ENCODE measurements around the gene TBX19. TPM values are rescaled to one million over a fixed set of nuclear protein-coding genes. Genes with fewer than 3 reads are reported as not detected.

TBX19 gene
- total and polyA plus RNA-seq, 10 of the 15 experiments (the other 5 are each of a cell fraction or from before 2014, with no cell fraction given), result 0.13 to 6.9 (median 1.2) TPM

DNA sequence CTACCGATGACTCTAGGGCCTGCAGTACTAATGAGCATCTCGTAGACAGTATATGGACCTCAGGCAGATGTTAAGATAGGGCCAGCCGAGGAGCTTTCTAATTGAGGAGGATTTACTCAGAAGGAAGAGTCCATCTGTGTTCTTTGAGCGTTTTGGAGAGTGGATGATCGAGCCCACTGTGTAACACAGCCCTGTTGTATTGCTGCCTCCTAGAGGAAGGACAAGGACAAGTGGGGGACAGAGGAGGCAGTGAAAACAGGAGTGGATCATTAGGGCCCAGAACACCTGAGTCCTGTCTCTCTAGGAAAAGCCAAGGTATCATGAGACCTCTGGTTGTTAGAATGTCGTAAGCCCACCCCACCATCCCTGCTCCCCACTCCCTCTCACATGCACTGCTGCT, 62.9 kb downstream of the TBX19 start:
- Histone ChIP-seq H3K4me1 (ENCODE audit: control insufficient read depth, insufficient read depth, low read length) (peaks cover 10% of the 10 kb centered on the region), H3K27me3 (replicated peaks in 1 of 2; ENCODE audit: control insufficient read depth in 2 of 2, insufficient read depth in 2 of 2, low read length in 1 of 2) (no peaks in the 10 kb centered on the region), H3K79me2 (ENCODE audit: control insufficient read depth, insufficient read depth, low read length) (no peaks in the 10 kb centered on the region), H3K4me3 (no peak overlapping the region), H3K9ac (ENCODE audit: control insufficient read depth, insufficient read depth, low read length) (no peak overlapping the region), H4K20me1 (ENCODE audit: control insufficient read depth, insufficient read depth) (no peaks in the 10 kb centered on the region), H3K36me3 (ENCODE audit: control insufficient read depth in 2 of 2, insufficient read depth in 2 of 2, low read length in 1 of 2) (no peaks in the 10 kb centered on the region), H3K4me2 (ENCODE audit: control insufficient read depth, insufficient read depth) (no peak overlapping the region), H3K9me3 (replicated peaks; ENCODE audit: control insufficient read depth, insufficient read depth, low read length) (no peaks in the 10 kb centered on the region; the same call in 2 of the 3 replicates), H2AFZ (ENCODE audit: control insufficient read depth, low read depth, low read length) (no peak overlapping the region), H3K27ac (ENCODE audit: control insufficient read depth, insufficient read depth) (no peak overlapping the region)
- ChIA-PET CTCF (interaction anchor here (0.7 to 7.7 kb wide), 68 partner anchors 10 to 1205 kb away, joined by 3 to 283 read pairs (median 5); partner anchors contain the start of gene SFT2D2), RAD21 (ENCODE audit: unreplicated experiment) (interaction anchor here (0.6 to 5.8 kb wide), 45 partner anchors 9 to 1202 kb away, joined by 3 to 193 read pairs (median 8); partner anchors contain the start of gene RCSD1), POLR2A (interaction anchor here (0.7 to 1.6 kb wide), 2 partner anchors 96 to 163 kb away, joined by 4 to 7 read pairs; no protein-coding TSS in a partner anchor), SMC1A (ENCODE audit: uncharacterized antibody, unreplicated experiment) (interaction anchor here (0.7 to 7.8 kb wide), 52 partner anchors 9 to 1203 kb away, joined by 3 to 239 read pairs (median 7); partner anchors contain the start of gene BLZF1)
- WGBS (ENCODE audit: insufficient coverage, insufficient replicate concordance, low lambda C conversion rate, missing lambda C conversion rate), result 40% methylated on average over 6 of the region's 6 CpGs
- DNase-seq (ENCODE audit: low read depth, low spot score), result no peak
- in situ Hi-C loops (cut with MboI), result no loop called here
- TF ChIP-seq, protein P1, sequence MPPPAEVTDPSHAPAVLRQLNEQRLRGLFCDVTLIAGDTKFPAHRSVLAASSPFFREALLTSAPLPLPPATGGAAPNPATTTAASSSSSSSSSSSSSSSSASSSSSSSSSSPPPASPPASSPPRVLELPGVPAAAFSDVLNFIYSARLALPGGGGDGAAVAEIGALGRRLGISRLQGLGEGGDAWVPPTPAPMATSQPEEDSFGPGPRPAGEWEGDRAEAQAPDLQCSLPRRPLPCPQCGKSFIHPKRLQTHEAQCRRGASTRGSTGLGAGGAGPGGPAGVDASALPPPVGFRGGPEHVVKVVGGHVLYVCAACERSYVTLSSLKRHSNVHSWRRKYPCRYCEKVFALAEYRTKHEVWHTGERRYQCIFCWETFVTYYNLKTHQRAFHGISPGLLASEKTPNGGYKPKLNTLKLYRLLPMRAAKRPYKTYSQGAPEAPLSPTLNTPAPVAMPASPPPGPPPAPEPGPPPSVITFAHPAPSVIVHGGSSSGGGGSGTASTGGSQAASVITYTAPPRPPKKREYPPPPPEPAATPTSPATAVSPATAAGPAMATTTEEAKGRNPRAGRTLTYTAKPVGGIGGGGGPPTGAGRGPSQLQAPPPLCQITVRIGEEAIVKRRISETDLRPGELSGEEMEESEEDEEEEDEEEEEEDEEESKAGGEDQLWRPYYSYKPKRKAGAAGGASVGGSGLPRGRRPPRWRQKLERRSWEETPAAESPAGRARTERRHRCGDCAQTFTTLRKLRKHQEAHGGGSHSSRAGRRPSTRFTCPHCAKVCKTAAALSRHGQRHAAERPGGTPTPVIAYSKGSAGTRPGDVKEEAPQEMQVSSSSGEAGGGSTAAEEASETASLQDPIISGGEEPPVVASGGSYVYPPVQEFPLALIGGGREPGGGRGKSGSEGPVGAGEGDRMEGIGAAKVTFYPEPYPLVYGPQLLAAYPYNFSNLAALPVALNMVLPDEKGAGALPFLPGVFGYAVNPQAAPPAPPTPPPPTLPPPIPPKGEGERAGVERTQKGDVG (CRISPR knock-in tag; IDR thresholded peaks at IDR 0.05), result no peak
- TF ChIP-seq, protein P2, sequence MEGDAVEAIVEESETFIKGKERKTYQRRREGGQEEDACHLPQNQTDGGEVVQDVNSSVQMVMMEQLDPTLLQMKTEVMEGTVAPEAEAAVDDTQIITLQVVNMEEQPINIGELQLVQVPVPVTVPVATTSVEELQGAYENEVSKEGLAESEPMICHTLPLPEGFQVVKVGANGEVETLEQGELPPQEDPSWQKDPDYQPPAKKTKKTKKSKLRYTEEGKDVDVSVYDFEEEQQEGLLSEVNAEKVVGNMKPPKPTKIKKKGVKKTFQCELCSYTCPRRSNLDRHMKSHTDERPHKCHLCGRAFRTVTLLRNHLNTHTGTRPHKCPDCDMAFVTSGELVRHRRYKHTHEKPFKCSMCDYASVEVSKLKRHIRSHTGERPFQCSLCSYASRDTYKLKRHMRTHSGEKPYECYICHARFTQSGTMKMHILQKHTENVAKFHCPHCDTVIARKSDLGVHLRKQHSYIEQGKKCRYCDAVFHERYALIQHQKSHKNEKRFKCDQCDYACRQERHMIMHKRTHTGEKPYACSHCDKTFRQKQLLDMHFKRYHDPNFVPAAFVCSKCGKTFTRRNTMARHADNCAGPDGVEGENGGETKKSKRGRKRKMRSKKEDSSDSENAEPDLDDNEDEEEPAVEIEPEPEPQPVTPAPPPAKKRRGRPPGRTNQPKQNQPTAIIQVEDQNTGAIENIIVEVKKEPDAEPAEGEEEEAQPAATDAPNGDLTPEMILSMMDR (IDR thresholded peaks at IDR 0.05 in 2 of 3, conservative IDR thresholded peaks at IDR 0.05 in 1 of 3; ENCODE audit: control insufficient read depth in 2 of 3, extremely low read depth in 1 of 3, insufficient read depth in 1 of 3, low read depth in 3 of 3, low read length in 3 of 3), result peak; percentile 12 to 23 (median 22); a peak in 2 of 6 replicates
- TF ChIP-seq, protein P3, sequence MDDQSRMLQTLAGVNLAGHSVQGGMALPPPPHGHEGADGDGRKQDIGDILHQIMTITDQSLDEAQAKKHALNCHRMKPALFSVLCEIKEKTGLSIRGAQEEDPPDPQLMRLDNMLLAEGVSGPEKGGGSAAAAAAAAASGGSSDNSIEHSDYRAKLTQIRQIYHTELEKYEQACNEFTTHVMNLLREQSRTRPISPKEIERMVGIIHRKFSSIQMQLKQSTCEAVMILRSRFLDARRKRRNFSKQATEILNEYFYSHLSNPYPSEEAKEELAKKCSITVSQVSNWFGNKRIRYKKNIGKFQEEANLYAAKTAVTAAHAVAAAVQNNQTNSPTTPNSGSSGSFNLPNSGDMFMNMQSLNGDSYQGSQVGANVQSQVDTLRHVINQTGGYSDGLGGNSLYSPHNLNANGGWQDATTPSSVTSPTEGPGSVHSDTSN (IDR thresholded peaks at IDR 0.05; ENCODE audit: insufficient replicate concordance, low read depth, low read length), result no peak
- TF ChIP-seq, protein P4, sequence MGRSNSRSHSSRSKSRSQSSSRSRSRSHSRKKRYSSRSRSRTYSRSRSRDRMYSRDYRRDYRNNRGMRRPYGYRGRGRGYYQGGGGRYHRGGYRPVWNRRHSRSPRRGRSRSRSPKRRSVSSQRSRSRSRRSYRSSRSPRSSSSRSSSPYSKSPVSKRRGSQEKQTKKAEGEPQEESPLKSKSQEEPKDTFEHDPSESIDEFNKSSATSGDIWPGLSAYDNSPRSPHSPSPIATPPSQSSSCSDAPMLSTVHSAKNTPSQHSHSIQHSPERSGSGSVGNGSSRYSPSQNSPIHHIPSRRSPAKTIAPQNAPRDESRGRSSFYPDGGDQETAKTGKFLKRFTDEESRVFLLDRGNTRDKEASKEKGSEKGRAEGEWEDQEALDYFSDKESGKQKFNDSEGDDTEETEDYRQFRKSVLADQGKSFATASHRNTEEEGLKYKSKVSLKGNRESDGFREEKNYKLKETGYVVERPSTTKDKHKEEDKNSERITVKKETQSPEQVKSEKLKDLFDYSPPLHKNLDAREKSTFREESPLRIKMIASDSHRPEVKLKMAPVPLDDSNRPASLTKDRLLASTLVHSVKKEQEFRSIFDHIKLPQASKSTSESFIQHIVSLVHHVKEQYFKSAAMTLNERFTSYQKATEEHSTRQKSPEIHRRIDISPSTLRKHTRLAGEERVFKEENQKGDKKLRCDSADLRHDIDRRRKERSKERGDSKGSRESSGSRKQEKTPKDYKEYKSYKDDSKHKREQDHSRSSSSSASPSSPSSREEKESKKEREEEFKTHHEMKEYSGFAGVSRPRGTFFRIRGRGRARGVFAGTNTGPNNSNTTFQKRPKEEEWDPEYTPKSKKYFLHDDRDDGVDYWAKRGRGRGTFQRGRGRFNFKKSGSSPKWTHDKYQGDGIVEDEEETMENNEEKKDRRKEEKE (IDR thresholded peaks at IDR 0.05), result no peak
- TF ChIP-seq RAD21 (IDR thresholded peaks at IDR 0.05; ENCODE audit: insufficient read depth, low read depth, low read length), result peak; percentile 16; the same call in 1 of the 2 replicates
- no peak for TF ChIP-seq NR2C2 (IDR thresholded peaks at IDR 0.05; ENCODE audit: borderline replicate concordance, control insufficient read depth, insufficient read length, low read depth)
- no peak for FAIRE-seq
- ATAC-seq, result peak; percentile 44
- intact Hi-C loops (cut with micrococcal nuclease; ENCODE audit: unreplicated experiment), result loop anchor here (2.0 to 5.0 kb wide), 3 partner anchors 95 to 231 kb away; no protein-coding TSS in a partner anchor
- BruUV-seq (replicated peaks), result no TSS peak
